OCI-LY7 (cell line): ENCODE data around the gene ZMAT5.

Experiments used
- CTCF ChIP-seq: fragments of 200-600 bp; sonication (generic); conservative IDR thresholded peaks from 2 replicates; pipeline ENCODE4 v1.5.1; 2014; ENCODE audit warnings: mild to moderate bottlenecking, antibody characterized with exemption, low read length, moderate library complexity, mixed read lengths
- EZH2phosphoT487 ChIP-seq: fragments of 200-600 bp; sonication (generic); IDR thresholded peaks from 2 replicates; pipeline ENCODE4 v1.6.1; 2018; ENCODE audit warnings: low read depth, borderline replicate concordance, mild to moderate bottlenecking, mixed run types, antibody characterized with exemption, low read length, moderate library complexity, mixed read lengths

GRCh38 chr22:29816128-29816527 lies 49.3 kb upstream of the ZMAT5 start:
- TF ChIP-seq CTCF = no peak
- no peak for TF ChIP-seq EZH2phosphoT487
